ENCODE data around the gene NEK2. TPM values are rescaled to one million over a fixed set of nuclear protein-coding genes. Genes with fewer than 3 reads are reported as not detected.

The NEK2 gene
- total RNA-seq, 1 experiment from 2014 or later = 47.5 TPM

GRCh38 chr1:211635597-211636205 is 39.7 kb downstream of the NEK2 start:
- H3K4me3 ChIP-seq (ENCODE audit: low read length) = no peak overlapping the region
- H4K20me1 ChIP-seq (ENCODE audit: low read length) = no peaks in the 10 kb centered on the region
- peaks cover 29% of the 10 kb centered on the region for H3K4me1 ChIP-seq (ENCODE audit: insufficient read depth, low read length)
- ChIA-PET POLR2A (ENCODE audit: unreplicated experiment) (no interaction called here), CTCF (no interaction called here)
- BruUV-seq (replicated peaks) = no TSS peak
- H3K27ac ChIP-seq (ENCODE audit: low read length) = no peak overlapping the region
- no peak overlapping the region for H3K4me2 ChIP-seq (ENCODE audit: low read length)
- no peaks in the 10 kb centered on the region for H3K36me3 ChIP-seq (ENCODE audit: low read depth, low read length)
- DNase-seq (no peak), ATAC-seq (no peak)
- no peak overlapping the region for H3K9ac ChIP-seq (ENCODE audit: low read length)
- no peak overlapping the region for H2AFZ ChIP-seq (ENCODE audit: low read length)
- no peaks in the 10 kb centered on the region for H3F3A ChIP-seq (ENCODE audit: low read length, unreplicated experiment)
- H3K27me3 ChIP-seq (ENCODE audit: low read length) = no peaks in the 10 kb centered on the region
- no peaks in the 10 kb centered on the region for H3K9me2 ChIP-seq (replicated peaks; ENCODE audit: low read length)
- H3K9me3 ChIP-seq (ENCODE audit: low read length) = no peaks in the 10 kb centered on the region
- no peaks in the 10 kb centered on the region for H3K79me2 ChIP-seq (ENCODE audit: low read length)
- no peak for TF ChIP-seq EZH2 (IDR thresholded peaks at IDR 0.05; ENCODE audit: low read length, unreplicated experiment)
- TF ChIP-seq CTCF (conservative IDR thresholded peaks at IDR 0.05; ENCODE audit: low read depth, low read length) = no peak
- TF ChIP-seq EZH2phosphoT487 (IDR thresholded peaks at IDR 0.05; ENCODE audit: borderline replicate concordance, low read length) = no peak
- intact Hi-C loops (cut with micrococcal nuclease) = no loop called here

GRCh38 chr1:211634931-211635330 is 40.5 kb downstream of the NEK2 start:
- H3F3A ChIP-seq (ENCODE audit: low read length, unreplicated experiment) = no peaks in the 10 kb centered on the region
- H3K9me2 ChIP-seq (replicated peaks; ENCODE audit: low read length) = no peaks in the 10 kb centered on the region
- H2AFZ ChIP-seq (ENCODE audit: low read length) = no peak overlapping the region
- no peaks in the 10 kb centered on the region for H4K20me1 ChIP-seq (ENCODE audit: low read length)
- no peaks in the 10 kb centered on the region for H3K27me3 ChIP-seq (ENCODE audit: low read length)
- no peaks in the 10 kb centered on the region for H3K9me3 ChIP-seq (ENCODE audit: low read length)
- H3K4me3 ChIP-seq (ENCODE audit: low read length) = no peak overlapping the region
- ChIA-PET CTCF (no interaction called here), POLR2A (ENCODE audit: unreplicated experiment) (no interaction called here)
- no TSS peak for BruUV-seq (replicated peaks)
- H3K4me2 ChIP-seq (ENCODE audit: low read length) = no peak overlapping the region
- H3K4me1 ChIP-seq (ENCODE audit: insufficient read depth, low read length) = peaks cover 28% of the 10 kb centered on the region
- DNase-seq (no peak), ATAC-seq (no peak)
- no peak overlapping the region for H3K9ac ChIP-seq (ENCODE audit: low read length)
- no peaks in the 10 kb centered on the region for H3K36me3 ChIP-seq (ENCODE audit: low read depth, low read length)
- intact Hi-C loops (cut with micrococcal nuclease) = no loop called here
- TF ChIP-seq CTCF (conservative IDR thresholded peaks at IDR 0.05; ENCODE audit: low read depth, low read length) (no peak), EZH2phosphoT487 (IDR thresholded peaks at IDR 0.05; ENCODE audit: borderline replicate concordance, low read length) (no peak)
- no peak overlapping the region for H3K27ac ChIP-seq (ENCODE audit: low read length)
- H3K79me2 ChIP-seq (ENCODE audit: low read length) = no peaks in the 10 kb centered on the region

- no peak overlapping the region for H3K4me2 ChIP-seq (ENCODE audit: low read length)
- intact Hi-C loops (cut with micrococcal nuclease) = no loop called here
- H2AFZ ChIP-seq (ENCODE audit: low read length) = no peak overlapping the region
- ChIA-PET CTCF (no interaction called here), POLR2A (ENCODE audit: unreplicated experiment) (no interaction called here)
- no peaks in the 10 kb centered on the region for H3K9me3 ChIP-seq (ENCODE audit: low read length)
- H3K27me3 ChIP-seq (ENCODE audit: low read length) = no peaks in the 10 kb centered on the region
- no peaks in the 10 kb centered on the region for H3K36me3 ChIP-seq (ENCODE audit: low read depth, low read length)
- H3K27ac ChIP-seq (ENCODE audit: low read length) = no peak overlapping the region
- H4K20me1 ChIP-seq (ENCODE audit: low read length) = no peaks in the 10 kb centered on the region
- no peaks in the 10 kb centered on the region for H3K79me2 ChIP-seq (ENCODE audit: low read length)
- H3F3A ChIP-seq (ENCODE audit: low read length, unreplicated experiment) = no peaks in the 10 kb centered on the region
- H3K4me1 ChIP-seq (ENCODE audit: insufficient read depth, low read length) = peaks cover 23% of the 10 kb centered on the region
- DNase-seq (no peak), ATAC-seq (no peak)
- BruUV-seq (replicated peaks) = no TSS peak
- H3K9ac ChIP-seq (ENCODE audit: low read length) = no peak overlapping the region
- H3K4me3 ChIP-seq (ENCODE audit: low read length) = no peak overlapping the region
- no peaks in the 10 kb centered on the region for H3K9me2 ChIP-seq (replicated peaks; ENCODE audit: low read length)
- TF ChIP-seq EZH2 (IDR thresholded peaks at IDR 0.05; ENCODE audit: low read length, unreplicated experiment) (no peak), CTCF (conservative IDR thresholded peaks at IDR 0.05; ENCODE audit: low read depth, low read length) (no peak), EZH2phosphoT487 (IDR thresholded peaks at IDR 0.05; ENCODE audit: borderline replicate concordance, low read length) (no peak)
Observed at GRCh38 chr1:211634461-211634860, 41.0 kb downstream of the NEK2 start.

Data from PC-3 (cell line).